Lung (tissue), 12 donors: Measurements from ENCODE around the gene TWNK. TPM values are rescaled to one million over a fixed set of nuclear protein-coding genes. Genes with fewer than 3 reads are reported as not detected.

Source experiments
- ATAC-seq: fragments of 200-7000 bp; cut with Tn5 transposase; one replicate; pipeline ENCODE4 v1.9.1; 2020; ENCODE audit warnings: moderate number of reproducible peaks; ENCODE audit not compliant: insufficient read depth, low FRiP score
- DNase-seq, 3 donors: peaks; one replicate each; pipeline ENCODE4 v3.0.0-alpha.2; 2013 to 2017
- H3K27ac ChIP-seq, 2 donors: one replicate each; pipeline ENCODE4 v1.5.1; 2013; ENCODE audit warnings: mild to moderate bottlenecking in 2 of 2, moderate library complexity in 2 of 2, control low read depth in 1 of 2, inconsistent platforms in 1 of 2, low read depth in 1 of 2, low read length in 1 of 2
- H3K27me3 ChIP-seq, 3 donors: one replicate each; pipeline ENCODE4 v1.5.1; 2013; ENCODE audit warnings: low read length in 2 of 3; ENCODE audit not compliant: control insufficient read depth in 3 of 3, insufficient read depth in 3 of 3
- H3K36me3 ChIP-seq, 4 donors: one replicate each; pipeline ENCODE4 v1.5.1; 2013; ENCODE audit warnings: low read length in 4 of 4, mild to moderate bottlenecking in 1 of 4, moderate library complexity in 1 of 4; ENCODE audit not compliant: control insufficient read depth in 4 of 4, insufficient read depth in 4 of 4
- H3K4me1 ChIP-seq, 5 donors: one replicate each; pipeline ENCODE4 v1.5.1; 2013; ENCODE audit warnings: low read length in 5 of 5, mild to moderate bottlenecking in 2 of 5, moderate library complexity in 1 of 5; ENCODE audit not compliant: control insufficient read depth in 5 of 5, insufficient read depth in 5 of 5
- H3K4me3 ChIP-seq: one replicate; pipeline ENCODE4 v1.5.1; 2013; ENCODE audit warnings: mild to moderate bottlenecking, control low read depth, moderate library complexity
- H3K9ac ChIP-seq, 2 donors: one replicate each; pipeline ENCODE4 v1.5.1; 2013; ENCODE audit warnings: low read length in 2 of 2, control low read depth in 1 of 2; ENCODE audit not compliant: insufficient read depth in 1 of 2
- H3K9me3 ChIP-seq, 4 donors: one replicate each; pipeline ENCODE4 v1.5.1; 2013; ENCODE audit warnings: low read length in 3 of 4, mild to moderate bottlenecking in 1 of 4, moderate library complexity in 1 of 4; ENCODE audit not compliant: control insufficient read depth in 4 of 4, insufficient read depth in 3 of 4
- WGBS, 2 donors: extraction: QIAGEN DNeasy Blood & Tissue Kit; methylation state at CpG; one replicate each; pipeline ENCODE4 v1.1.7; 2013; 5-methylcytosine and 5-hydroxymethylcytosine counted together
- polyA plus RNA-seq, 2 donors: library from polyadenylated mRNA; stranded (reverse); fragments of 200-250 nt; gene quantifications; one replicate each; pipeline ENCODE4 v1.2.1, GENCODE V29; 2013
- total RNA-seq, 2 donors: library from RNA; depleted of rRNA in 1 of 2; stranded (reverse); fragments of >200 nt in 1 of 2; gene quantifications; one replicate each; pipeline ENCODE4 v1.2.1, GENCODE V29; 2014 to 2021
- TF ChIP-seq, protein P1 (sequence below): IDR thresholded peaks from 2 replicates; pipeline ENCODE4 v1.5.1; 2012; ENCODE audit warnings: mild to moderate bottlenecking; ENCODE audit errors: control extremely low read depth, extremely low read depth
- donor health status: control.
- donor health status: control.
- donor health status: Bipolar disorder and iron deficiency.
- donor health status: healthy.
- donor health status: DM: yes; HTN: yes; CAD: no.

TWNK gene
- total and polyA plus RNA-seq, 4 donors: 3.9 to 8.3 (median 5.6) TPM

DNA sequence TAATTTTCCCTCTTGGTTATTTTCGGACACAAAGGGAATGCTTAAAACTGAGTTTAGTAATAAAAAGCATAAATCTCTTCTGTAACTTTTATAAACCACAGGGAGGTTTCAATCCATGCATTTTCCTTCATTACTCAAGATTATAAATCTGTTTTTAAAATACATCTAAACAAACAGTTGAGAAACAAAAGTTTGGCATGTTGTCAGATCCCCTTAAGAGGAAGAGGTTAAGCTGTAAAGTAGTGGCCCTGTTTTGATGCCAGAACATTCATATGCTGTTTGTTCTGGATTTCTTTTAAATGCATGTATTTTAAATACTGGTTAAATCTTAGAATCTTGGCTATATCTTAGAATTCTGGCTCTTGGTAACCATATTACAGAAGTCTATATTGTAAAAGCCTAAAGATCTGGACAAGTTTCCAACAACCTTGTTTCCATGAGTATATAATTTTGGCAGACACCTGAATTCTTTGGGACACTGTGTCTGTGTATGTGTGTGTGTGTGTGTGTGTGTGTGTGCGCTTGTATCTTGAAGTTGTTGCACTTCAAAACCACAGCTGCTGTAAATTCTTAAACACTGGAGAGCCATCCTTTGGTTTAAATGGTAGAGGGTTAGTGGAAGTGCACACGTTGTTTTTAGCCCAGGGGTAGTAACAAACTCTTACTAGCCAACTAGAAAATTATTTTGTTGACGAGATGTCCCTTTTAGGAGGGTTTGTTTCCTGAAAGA, 24.8 kb upstream of the TWNK start:
- TF ChIP-seq, protein P1, sequence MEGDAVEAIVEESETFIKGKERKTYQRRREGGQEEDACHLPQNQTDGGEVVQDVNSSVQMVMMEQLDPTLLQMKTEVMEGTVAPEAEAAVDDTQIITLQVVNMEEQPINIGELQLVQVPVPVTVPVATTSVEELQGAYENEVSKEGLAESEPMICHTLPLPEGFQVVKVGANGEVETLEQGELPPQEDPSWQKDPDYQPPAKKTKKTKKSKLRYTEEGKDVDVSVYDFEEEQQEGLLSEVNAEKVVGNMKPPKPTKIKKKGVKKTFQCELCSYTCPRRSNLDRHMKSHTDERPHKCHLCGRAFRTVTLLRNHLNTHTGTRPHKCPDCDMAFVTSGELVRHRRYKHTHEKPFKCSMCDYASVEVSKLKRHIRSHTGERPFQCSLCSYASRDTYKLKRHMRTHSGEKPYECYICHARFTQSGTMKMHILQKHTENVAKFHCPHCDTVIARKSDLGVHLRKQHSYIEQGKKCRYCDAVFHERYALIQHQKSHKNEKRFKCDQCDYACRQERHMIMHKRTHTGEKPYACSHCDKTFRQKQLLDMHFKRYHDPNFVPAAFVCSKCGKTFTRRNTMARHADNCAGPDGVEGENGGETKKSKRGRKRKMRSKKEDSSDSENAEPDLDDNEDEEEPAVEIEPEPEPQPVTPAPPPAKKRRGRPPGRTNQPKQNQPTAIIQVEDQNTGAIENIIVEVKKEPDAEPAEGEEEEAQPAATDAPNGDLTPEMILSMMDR: no peak
- Histone ChIP-seq H3K9ac (no peak overlapping the region), H3K36me3 (peaks cover 10 to 67% (median 31%) of the 10 kb centered on the region in 4 donors), H3K4me3 (no peak overlapping the region), H3K27ac (no peak overlapping the region), H3K9me3 (no peaks in the 10 kb centered on the region), H3K27me3 (no peaks in the 10 kb centered on the region), H3K4me1 (peaks cover 0 to 5% (median 0%) of the 10 kb centered on the region in 5 donors)
- ATAC-seq (no peak), DNase-seq (peak in 2 of 3 donors; percentile 15 to 60)
- WGBS, 2 donors: 67 to 87% methylated on average over 4 of the region's 4 CpGs

DNA sequence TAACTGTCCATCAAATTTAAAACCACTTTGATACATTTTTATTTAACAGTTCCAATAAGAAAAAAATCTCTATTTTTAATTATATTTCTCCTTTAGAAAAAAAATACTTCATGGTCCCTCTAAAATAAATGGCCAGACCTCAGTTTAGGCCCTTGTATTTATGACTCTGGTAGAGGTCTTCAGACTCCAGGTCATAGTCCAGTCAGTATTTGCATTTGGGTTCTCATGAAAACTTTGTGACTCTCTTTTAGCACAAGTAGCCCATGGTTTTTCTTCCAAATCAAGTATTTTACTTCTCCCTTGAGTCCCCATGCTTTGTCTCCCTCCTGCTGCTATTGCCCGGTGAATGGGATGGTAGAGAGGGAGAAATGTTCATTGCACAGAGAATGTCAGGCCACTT, 23.5 kb upstream of the TWNK start:
- peaks cover 7 to 56% (median 29%) of the 10 kb centered on the region in 4 donors for H3K36me3 ChIP-seq
- 95 to 100% methylated on average over 1 of the region's 1 CpG for WGBS, 2 donors
- no peak overlapping the region for H3K27ac ChIP-seq
- H3K4me1 ChIP-seq: peaks cover 0 to 7% (median under 1%) of the 10 kb centered on the region in 5 donors
- H3K9ac ChIP-seq: no peak overlapping the region
- no peak for ATAC-seq
- H3K9me3 ChIP-seq: no peaks in the 10 kb centered on the region
- no peaks in the 10 kb centered on the region for H3K27me3 ChIP-seq
- H3K4me3 ChIP-seq: no peak overlapping the region
- TF ChIP-seq, protein P1: no peak
- no peak for DNase-seq

DNA sequence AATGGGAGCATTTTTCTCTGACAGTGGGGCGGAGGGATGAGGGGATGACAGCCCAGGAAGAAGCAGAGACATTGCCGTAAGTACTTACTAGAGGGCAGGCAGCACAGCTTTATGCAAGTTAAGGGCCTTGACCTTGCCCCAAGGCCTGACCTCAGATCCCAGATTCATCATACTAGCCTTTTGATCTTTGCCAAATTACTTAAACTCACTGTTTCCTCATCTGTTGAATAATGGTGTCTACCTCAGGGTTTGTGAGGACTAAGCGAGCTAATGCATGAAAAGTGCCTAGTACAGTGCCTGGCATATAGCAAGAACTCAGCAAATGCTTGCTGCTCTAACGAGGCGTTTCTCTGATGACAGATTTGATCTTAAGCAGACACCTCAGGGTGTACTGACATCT, 21.5 kb upstream of the TWNK start:
- Histone ChIP-seq H3K4me1 (peaks cover 0 to 17% (median 7%) of the 10 kb centered on the region in 5 donors), H3K9ac (no peak overlapping the region), H3K4me3 (no peak overlapping the region), H3K27me3 (no peaks in the 10 kb centered on the region), H3K36me3 (peaks cover 7 to 44% (median 22%) of the 10 kb centered on the region in 4 donors), H3K9me3 (no peaks in the 10 kb centered on the region), H3K27ac (no peak overlapping the region)
- DNase-seq (no peak), ATAC-seq (no peak)
- TF ChIP-seq, protein P1: no peak
- 76 to 77% methylated on average over 5 of the region's 5 CpGs for WGBS, 2 donors
